Globus pallidus (tissue), 1 donor: ENCODE results near the gene TTF1.
A peak's percentile ranks its signal among the peaks of the same experiment; 100 is the strongest.

Source experiments
- DNase-seq: peaks from one replicate; pipeline ENCODE4 v3.0.0-alpha.2; 2015; ENCODE audit warnings: low spot score

The TTF1 gene

DNA sequence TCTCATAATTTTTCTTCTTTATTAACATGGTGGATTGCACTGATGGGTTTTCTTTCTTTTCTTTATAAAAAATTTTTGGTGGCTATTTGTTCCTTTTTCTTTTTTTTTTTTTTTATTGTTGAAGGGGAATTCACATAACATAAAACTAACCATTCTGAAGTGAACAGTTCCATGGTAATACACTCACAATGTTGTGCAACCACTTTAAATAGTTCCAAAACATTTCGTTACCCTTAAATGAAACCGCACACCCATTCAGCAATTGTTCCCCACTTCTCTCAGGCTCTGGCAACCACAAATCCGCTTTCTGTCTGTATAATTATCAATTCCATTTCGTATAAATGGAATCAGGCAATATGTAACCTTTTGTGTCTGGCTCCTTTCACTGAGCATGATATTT is 40.2 kb downstream of the TTF1 start:
- DNase-seq: no peak

DNA sequence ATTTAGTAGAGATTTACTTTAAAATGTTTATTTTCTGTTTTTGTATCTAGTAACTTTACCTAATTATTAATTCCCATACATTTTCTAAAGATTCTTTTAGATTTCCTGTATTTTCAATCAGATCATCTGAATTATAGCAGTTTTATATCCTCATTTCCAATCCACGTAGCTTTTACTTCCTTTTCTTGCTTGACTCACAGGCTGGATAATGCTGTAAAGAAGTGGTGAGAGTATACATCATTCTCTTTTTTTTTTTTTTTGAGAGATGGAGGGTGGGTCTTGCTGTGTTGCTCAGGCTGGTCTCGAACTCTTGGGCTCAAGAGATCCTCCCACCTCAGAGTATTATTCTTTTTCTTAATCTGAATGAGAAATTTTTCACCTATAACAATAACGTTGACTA is 40.7 kb downstream of the TTF1 start:
- no peak for DNase-seq

DNA sequence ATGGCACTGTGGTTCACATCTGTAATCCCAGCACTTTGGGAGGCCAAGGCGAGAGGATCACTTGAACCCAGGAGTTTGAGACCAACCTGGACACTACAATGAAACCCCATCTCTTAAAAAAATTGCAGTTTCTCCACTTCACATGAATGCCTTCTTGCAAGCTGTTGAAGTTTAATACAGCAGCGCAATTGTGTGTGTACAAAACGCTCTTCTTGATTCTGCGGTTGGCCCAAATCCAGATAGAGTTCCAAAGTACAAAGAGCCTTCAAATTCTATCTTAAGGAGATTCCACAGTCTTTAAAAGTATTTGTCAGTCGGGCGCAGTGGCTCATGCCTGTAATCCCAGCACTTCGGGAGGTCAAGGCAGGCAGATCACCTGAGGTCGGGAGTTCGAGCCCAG is 42.6 kb downstream of the TTF1 start:
- no peak for DNase-seq

DNA sequence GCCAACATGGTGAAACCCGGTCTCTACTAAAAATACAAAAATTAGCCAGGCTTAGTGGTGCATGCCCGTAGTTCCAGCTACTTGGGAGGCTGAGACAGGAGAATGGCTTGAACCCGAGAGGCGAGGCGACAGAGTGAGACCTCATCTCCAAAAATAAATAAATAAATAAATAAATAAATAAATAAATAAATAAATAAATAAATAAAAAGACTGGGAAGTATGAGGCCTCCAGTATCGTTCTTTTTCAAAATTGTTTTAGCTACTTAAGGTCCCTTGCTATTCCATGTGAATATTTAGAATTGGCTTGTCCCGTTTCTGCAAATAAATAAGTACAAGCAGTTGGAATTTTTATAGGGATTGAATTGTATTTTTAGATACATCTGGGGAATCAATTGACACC is 48.9 kb downstream of the TTF1 start:
- DNase-seq: no peak

DNA sequence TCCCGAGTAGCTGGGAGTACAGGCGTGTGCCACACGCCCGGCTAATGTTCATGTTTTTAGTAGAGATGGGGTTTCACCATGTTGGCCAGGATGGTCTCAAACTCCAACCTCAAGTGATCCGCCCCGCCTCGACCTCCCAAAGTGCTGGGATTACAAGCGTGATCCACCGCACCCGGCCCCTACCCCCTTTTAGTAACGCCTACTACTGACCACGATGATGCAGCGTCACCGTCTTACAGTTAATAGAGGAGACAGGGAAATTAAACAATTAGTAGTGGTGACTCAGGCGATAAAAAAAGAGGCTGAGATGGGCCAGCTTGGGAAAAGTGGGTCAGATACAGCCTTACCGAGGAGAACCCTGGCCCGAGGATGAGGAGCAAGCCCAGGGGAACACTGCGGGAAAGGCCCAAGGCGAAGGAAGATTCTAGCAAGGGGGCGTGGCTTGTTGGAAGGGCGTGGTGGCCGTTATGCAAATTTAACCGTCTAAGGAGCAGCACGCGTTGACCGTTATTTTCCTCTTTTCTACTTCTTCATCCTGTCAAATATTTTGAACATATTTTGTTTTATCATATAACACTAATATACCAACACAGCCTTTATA is 50.2 kb downstream of the TTF1 start:
- no peak for DNase-seq

DNA sequence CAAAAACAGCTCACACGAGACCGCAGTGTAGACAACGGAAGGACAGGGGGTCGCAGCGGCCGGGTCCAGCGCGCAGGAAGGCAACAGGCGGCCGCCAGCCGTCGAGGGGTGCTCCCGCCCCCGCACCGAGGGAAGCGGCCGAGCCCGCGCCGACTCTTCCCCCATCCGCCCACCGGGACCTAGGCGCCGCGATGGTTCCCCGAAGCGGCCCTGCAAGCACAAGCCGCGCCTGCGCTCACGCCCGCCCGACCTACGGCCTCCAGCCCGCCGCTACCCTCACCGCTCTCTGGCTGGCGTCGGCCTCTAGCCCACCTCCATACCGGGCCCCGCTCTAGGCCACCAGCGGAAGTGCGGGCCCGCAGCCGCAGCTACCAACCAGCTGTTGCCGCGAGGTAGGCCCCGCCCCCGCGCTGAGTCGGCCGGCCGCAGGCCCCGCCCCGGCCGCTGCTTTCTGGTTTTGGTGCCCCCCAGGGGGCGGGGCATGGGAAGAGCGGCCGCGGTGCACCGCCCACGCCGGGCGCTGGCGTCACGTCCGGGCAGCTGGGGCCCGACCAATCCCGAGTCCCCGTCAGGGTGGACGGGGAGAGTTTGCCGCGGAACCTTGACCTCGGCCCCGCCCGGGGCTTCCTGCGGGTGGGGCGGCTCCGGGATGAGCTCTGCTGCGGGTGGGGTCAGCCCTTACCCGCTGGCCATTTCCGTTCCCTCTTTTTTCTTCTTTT is 51.8 kb downstream of the TTF1 start, which contains the start of gene SETX:
Gene SETX, minus strand, starts transcription at position 350 of the 719 bp plus-strand sequence. CDS start 5,558 bp downstream, outside the sequence.
- peak; percentile 98 for DNase-seq

DNA sequence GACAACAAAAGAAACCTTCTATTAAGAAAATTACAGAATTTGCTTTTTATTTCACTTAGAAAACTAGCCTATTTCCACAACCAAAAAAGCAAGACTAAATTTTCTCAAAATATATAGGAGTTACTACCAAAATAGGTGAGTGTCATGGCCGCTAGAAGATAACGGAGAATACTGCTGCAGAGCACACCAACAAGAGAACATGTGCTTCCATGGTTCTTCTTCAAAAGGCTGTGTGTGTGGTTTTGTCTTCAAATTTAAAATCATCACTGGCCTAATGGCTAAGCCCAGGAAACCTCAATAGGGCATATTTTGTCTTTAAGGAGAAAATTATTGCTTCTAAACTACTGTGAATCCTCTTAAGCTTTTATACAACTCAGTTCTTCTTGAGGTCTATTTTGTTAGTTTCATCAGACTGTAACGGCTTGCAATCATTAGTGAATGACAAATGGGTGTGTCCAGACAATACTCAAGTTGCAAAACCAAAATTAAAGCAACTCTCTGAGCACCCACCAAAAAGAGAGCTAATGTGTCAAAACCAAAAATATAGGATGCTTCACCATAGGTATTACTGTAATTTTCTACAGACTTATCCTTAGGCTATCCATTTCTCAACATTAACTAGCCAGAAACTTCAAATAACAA is 55.1 kb downstream of the TTF1 start:
- no peak for DNase-seq

DNA sequence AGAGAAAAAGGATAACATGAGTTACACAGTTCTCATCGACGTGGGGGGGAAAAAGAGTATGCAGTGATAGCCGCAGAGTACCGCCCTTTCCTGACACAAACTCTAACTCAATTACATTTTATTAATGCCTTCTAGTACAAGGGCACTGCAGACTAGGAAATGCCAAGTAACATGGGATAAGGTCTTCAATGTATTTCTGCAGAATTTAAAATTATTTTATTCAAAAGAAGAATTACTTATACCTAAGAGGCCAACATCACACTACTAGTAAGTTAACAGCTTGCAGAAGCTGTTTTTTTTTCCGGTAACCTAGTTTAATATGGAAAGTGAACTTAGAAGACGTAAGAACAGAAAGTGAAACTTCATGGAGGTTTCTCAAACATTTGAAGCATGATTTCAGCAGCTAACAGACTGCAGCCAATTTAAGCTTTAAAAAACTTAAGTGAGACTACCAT is 55.8 kb downstream of the TTF1 start:
- no peak for DNase-seq

DNA sequence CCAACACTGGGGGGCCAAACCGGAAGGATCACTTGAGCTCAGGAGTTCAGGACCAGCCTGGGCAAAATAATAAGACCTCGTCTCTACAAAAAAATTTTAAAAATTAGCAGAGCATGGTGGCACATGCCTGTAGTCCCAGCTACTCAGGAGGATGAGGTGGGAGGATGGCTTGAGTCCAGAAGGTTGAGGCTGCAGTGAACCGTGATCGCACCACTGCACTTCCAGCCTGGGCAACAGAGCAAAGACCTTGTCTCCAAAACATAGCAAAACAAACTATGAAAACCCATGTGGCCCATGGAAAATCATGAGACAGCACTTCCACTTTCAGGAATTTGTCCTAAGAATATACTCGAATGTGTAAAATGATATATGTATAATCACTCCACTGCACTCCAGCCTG is 58.0 kb downstream of the TTF1 start:
- no peak for DNase-seq

DNA sequence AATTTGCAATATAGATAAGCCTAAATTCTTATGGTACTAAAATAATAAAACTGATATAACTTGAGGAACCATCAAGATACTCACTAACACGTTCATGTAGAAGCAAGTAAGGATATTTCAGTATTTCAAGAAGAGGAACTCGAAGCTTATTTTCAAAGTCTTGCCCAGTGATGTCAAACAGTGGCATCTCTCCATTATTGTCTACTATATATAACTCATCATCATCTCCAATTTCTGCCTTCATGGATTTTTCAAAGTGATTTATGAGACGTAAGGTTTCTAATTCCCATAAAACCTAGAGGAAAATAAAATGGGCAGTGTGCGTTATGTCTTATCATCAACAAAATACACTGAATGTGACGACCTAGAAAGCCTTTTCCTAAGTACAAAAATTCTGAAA is 60.5 kb downstream of the TTF1 start:
- no peak for DNase-seq

DNA sequence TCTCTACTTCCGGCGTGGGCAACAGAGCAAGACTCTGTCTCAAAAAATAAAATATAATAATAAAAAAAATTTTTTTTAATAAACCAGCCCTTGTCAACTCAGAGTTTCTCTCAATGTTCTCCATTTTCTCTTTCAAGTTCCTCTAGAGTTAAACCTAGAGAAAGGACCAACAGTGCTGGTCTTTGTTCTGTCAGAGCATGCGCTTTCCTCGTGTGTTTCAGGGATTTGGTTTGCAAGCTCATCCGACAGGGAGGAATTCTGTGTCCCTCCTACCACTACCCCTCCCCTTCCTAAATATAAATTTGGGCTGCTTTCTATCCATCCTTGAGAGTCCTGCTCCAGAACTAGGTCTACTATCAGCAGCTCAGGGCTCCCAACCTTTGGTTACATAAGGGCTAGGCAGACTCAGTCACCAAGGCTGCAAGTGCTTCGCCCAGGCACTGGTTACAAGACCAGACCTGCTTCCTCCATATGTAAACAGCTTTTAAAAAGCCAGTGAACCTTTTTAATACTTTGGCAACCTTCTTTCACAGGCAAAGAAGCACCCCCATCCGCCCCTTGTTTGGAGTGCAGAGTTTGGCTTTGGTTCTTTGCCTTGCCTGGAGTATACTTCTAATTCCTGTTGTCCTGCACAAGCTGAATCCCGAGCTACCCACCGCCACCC is 65.3 kb downstream of the TTF1 start:
- DNase-seq: peak; percentile 76

DNA sequence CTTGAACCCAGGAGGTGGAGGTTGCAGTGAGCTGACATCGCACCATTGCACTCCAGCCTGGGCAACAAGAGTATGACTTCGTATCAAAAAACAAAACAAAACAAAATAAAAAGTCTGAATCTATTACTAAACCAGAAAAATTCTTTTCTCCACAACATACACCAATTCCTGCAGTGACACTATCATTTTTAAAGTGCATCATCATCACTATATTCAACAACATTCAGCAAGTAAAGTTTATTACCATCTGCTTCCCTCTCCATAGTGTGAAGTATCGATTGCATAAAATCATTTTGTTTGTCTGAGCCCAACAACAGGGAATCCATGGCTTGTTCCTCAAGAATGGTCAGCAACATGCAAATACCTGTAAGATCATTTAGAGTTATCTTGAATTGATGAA is 72.3 kb downstream of the TTF1 start:
- no peak for DNase-seq

DNA sequence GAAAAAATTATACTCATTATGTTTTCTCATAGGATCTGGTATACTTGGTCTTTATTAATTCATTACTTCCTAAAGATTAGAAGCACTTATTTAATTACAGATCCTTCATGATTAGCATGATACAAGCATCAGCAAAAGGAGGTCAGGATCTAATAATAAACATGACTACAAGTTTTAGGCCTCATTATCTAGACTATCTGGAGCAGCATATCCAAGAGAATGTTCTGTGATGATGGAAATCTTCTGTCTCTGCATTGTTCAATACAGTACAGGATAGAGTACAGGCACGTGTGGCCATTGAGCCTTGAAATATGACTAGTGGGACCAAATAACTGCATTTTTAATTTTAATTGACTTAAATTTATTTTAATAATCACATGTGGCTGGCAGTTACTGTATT is 73.1 kb downstream of the TTF1 start:
- no peak for DNase-seq

DNA sequence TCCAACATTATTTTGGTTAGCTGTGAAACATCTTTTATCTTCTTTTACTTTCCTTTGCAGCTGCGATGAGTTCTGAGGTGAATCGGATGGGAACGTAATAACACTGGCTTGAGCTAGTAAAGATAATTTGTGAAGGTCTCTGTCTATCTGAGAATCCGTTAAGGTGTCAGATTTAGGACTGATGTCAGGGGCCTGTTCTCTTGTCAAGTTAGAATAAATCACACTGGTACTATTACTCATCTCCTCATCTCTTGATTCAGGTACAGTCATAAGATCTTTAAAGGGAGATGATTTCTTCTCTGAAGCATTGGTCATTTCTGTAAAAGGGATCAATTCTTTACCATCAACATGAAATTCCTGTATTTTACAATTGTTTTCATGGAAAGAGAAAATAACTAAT is 78.1 kb downstream of the TTF1 start:
- DNase-seq: no peak

DNA sequence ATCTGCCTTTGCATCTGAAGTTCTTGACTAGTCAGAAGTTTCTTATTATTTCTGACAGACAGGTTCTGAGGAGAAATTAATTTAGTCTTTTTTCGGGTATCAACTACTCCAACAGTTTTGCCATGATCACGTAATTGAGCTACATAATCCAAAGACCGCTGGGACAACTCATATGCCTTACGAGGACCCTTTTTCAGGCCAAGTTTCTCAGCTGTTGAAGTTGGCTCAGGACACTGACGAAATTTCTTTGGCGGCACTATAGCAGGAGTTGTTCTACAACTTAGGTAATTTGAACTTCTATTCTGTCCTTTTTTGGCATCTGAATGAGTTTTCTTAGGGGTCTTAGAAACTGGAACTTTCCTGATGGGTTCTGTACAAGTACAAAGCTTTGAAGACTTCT is 79.1 kb downstream of the TTF1 start:
- no peak for DNase-seq
